GM19238 (cell line): ENCODE measurements around the gene LARGE1.

ENCODE experiments used
- DNase-seq: peaks from one replicate; pipeline ENCODE4 v3.0.0; 2011; ENCODE audit warnings: low spot score; ENCODE audit not compliant: insufficient read length

LARGE1 gene

DNA sequence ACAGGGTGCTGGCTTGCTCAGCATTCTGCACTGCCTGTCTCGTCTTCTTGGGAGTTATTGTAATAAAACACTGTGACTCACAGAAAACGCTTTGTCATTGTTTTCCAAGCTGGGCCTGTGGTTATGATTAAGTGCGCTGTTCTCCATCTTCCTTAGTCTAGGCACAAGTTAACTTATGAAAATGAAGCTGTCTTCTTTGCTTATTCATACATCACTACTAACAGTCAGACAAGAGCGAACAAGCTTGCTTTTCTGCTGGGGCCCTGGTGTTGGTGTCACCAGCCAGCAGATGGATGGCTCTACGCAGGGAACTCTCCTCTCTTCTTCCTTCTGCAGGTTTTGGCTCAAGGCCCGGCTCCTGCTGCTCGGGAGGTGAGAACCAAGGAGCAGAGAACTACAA, 482.0 kb downstream of the LARGE1 start:
- no peak for DNase-seq

DNA sequence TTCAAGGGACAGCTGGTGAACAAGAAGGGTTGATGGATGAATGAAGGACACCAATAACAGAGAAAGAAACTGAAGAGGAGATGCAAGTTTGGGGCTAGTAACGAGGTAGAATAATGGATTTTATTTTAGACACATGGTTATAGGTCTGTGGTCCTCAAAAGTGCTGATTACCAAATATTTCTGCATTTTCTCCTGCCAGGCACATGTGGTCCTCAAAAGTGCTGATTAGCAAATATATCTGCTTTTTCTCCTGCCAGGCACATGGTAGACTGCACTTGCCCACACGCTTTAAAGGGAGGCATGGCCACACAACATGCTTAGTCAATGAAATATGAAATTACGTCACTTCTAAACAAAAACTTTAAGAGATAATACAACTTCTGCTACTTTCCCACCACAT, 489.0 kb downstream of the LARGE1 start:
- no peak for DNase-seq

DNA sequence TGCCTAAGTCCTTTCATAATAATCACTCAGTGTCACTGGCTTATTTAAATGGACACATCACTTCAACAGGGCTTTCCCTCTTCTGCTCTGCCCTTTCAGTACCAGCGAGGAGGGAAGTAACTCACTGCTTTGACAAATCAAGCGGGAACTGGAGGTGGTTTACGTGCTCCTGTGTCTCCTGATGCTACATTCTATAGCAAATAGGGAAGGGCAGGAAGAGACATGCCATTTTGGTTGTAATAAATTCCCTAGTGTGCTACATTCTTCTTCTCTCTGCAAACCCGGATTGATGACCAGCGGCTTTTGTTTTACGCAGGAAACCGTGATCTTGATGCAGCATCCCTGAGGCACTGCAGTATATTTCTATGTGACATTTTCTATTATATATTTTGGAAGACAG, 491.0 kb downstream of the LARGE1 start:
- DNase-seq: no peak

DNA sequence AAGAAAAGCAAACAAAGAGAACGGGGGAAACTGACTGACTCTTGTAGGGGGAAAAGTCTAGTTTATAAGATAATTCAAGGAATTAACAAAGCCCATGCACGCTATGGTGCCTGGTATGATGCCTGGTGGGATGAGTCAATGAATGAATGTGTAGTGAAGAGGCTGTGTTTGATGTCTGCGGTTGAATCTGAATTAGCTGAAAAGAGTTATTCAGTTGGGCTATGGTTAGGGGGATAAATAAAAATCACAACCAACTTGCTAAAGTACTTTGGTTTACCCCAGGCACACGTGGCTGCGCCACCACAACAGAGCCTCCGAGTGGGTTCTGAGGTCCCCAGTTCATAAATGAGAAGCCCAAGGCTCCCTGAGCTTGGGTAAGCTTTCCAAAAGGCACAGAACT, 492.8 kb downstream of the LARGE1 start:
- no peak for DNase-seq

DNA sequence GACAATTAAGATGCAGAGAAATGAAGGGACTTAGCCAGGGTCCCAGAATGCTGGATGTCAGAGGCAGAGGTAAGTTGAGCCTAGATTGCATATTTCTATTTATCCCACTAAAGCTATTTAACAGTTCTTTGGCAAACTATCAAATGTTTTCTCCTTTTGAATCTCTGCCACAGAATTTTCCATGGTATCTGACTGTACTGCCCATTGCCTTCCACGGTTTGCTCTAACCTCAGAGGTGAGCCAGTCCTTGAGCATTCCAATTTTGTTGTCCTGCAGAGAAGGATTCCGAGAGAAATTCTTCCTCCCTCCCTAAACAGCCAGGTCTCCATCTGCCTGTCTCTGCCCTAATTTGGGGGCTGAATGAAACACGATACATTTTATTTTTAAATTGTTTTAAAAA, 493.8 kb downstream of the LARGE1 start:
- no peak for DNase-seq

DNA sequence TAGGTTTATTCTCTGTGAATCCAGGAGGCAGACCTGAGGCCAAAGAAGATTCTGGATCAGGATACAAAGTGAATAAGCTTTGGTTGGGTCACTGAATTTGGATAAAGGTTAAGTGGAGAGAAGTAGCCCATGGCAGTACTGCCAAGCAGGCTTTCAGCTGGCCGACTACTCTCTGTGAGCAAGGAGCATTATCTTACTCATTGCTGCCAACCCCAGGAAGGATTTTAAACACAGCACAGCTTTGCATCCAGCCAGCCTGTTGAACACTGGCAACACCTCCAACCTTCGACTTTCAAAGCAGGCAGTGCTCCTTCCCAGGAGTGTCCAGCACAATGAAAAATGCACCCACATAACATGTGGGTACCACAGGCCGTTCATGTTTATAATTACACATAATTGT, 498.4 kb downstream of the LARGE1 start:
- no peak for DNase-seq

DNA sequence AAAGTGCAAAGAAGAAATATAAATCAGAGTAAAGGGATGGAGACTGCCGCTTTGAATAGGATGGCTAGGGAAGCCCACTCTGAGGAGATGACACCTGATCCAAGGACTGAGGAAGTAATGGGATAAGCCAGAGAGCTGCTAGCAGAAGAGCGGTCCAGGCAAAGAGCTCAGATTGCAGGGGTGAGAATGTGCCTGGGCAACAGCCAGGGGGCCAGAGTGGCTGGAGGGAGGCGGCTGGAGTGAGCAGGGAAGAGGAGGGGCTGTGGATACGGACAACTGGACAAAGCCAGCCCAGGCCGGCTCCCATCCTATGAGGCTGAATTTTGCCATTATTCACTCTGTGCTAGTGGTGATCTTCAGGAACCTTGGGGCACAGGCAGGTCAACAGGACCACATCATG, 501.8 kb downstream of the LARGE1 start:
- DNase-seq: no peak

DNA sequence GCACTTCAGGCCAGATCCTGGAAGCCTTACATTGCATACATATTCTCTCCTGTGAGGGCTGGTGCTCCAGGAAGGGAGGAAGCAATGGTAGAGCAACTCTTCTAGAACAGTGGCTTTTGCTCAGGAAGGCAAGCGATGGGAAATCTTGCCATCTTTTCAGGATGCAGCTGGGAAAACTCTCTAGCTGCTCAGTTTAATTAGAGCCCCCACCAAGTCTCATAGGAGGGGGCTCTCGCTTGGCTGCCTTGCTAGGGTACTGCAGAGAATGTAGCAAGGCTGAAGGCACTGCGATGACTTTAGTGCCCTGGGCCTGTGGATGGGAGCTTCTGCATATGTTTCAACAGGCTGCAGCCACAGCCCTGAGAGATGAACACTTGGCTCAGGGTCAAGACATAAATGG, 504.9 kb downstream of the LARGE1 start:
- no peak for DNase-seq

DNA sequence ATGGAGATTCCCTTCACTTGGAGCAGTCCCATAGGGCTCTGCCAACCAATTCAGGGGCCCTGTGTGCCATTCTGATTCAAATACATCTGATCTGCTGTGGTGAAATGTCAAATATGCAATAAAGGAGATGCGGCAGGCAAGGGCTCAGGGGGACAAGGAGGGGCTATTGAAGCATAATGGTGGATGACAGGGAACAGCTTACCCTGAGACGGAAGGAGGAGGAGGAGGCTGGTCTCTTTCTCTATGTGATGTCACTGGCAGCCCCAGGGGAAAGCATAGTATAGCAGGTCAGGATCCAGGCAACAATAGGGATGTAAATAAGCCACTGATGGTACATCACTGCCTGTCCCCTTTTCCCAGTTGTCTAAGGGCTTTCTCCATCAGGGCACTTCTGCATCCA, 511.2 kb downstream of the LARGE1 start:
- DNase-seq: no peak

DNA sequence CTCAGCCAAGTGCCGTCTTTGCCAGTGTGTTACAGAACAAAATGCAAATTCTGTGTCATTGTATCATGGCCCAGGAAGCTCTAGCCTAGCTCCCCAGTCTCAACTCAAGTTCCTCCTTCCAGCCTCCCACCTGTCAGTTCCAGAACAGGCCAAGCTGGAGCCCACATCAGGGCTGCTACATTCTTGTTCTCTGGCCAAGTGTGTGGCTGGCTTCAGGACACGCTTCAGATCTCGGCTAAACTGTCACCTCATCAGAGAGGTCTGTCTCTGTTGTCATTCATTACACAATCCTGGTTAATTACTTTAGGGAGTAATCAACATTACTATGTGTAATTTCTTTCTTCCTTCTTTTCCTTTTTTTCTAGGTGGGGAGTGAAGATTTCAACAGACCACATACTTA, 515.1 kb downstream of the LARGE1 start:
- DNase-seq: no peak

DNA sequence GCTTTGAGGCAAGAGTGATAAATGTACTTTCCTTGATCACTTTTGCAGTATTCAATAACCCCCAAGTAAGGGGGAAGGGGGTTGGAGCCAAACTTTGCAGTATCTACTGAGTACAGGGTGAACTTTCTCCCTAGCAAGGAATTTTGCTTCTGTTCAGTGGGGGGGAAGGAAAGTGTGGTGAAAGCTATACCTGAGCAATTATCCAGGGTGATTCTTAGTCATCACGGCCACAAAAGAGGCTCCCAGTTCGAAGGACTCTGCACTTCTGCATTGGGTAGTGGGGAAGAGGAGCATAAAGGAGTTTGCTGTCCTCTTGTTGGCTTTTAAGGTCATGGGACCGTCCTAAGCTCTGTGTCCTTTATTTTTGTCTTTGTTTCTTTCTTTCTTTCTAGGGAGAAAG, 515.6 kb downstream of the LARGE1 start:
- DNase-seq: no peak

DNA sequence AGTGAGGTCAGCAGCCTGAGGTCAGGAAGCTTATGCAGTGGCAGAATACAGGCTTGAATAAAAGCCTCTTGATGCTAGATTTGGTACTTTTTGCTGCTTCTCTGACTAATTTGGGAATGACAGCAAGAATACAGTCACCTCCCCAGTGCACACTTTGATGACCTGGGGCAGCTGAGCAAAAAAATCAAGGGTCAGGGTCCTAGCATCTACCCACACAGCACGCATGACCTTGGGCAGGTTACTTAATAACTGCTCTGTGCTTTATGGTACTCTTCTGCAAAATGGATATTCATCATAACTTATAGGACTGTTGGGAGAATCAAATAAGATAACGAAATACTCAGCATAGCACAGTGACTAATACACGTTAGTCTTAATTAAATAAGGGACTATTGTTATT, 518.0 kb downstream of the LARGE1 start:
- no peak for DNase-seq

DNA sequence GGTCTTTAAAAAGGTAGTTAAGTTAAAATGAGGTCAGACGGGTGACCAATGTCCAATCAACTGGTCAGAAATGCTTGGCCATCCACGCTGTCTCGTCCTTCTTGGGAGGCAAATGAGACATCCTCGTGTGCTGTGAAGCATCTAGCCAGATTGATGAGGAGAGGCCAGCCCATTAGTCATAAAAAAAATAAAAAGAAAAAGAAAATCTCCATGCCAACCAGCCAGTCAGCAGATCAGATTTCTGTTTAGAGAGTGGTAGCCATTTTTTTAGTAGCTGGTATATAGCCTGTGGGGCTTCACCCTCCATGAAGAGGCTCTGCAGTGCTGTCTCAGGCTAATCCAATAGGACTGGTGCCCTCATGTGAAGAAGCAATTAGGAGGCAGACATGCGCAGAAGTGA, 519.0 kb downstream of the LARGE1 start:
- DNase-seq: no peak

DNA sequence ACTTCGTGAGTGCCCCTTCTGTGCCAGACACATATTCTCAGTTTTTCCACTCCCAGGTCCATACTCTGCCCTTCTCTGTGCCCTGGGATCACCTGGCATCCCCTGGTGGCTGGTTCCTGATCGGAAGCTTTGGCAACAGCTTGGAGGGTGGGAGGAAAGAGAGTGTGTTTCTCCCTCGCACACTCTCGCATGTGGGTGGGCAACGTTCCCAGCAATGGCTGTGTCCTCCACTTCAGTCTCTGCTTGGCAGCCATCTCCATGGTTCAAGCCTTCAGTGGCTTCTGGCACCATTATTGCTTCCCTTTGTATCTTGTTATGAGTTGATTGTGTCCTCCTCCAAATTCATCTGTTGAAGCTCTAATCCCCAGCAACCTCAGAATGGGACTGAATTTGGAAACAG, 519.4 kb downstream of the LARGE1 start:
- no peak for DNase-seq

DNA sequence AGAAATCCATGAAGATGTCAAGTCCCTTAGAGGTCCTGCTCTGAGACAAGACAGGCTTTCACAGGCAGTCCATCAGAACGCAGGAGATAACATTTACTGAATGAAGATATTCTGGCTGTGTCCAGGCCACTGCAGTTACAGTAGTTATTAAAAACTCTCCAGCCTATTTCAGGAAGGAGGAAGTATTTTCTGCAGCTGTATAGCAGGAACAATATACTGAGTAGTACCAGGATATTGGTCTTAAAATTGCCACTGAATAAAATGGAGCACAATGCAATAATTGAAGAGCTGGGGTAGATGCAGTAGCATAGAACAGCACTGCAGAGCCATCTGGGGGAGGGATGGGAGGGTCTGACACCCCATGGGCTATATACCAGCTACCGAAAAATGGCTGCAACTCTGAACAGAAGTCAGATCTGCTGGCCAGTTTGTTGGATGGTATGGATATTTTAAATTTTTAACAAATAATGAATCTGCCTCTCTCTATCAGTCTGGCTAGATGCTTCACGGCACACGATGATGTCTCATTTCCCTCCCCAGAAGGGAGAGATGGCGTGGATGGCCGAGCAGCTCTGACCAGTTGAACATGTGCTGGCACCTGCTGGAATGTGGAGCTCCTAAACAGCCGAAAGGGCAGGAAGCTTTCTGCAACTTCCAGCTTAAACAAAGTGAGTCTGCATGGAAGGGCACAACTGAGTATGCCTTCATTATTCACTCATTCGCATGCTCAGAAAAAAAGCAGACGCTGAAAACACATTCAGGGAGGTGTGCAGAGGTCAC, 520.0 kb downstream of the LARGE1 start:
- no peak for DNase-seq

DNA sequence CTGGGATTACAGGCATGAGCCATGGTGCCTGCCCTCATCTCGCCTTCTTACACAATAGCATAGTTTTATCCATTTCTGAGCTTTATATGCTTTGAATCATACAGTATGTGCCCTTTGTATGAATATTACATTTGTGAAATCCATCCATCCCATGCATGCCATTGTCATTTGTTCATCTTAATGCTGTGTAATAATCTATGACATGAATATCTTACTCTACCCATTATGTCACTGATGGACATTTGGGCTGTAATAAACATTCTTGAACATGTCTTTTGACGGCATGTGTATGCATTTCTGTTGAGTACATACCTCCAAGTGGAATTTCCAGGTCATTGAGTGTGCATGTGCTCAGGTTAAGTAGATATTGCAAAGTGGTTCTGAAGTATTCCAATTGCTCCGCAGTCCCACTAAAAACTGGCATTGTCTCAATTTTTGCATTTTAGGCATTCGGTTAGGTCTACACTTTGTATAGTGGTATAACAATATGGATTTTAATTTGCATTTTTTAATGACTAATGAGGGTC, 522.8 kb downstream of the LARGE1 start:
- no peak for DNase-seq

DNA sequence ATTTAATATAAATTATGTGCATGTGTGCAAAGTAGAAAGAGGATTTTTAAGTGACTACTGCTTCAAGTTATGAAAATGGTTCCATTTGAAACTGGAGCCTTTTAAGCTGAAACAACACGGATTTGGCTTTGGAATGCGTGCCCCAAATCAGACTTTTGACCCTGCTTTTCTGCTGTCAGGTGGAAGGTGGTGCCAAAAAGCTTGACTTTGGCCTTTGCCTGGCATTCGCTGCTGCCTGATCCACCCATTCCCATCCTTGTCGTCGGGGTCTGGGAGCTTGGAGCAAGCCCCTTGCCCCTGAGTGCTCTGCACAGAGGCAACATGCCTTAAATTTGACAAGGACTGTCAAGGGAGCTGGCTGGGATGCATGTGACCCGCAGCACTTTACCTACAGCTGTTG, 526.8 kb downstream of the LARGE1 start:
- no peak for DNase-seq

DNA sequence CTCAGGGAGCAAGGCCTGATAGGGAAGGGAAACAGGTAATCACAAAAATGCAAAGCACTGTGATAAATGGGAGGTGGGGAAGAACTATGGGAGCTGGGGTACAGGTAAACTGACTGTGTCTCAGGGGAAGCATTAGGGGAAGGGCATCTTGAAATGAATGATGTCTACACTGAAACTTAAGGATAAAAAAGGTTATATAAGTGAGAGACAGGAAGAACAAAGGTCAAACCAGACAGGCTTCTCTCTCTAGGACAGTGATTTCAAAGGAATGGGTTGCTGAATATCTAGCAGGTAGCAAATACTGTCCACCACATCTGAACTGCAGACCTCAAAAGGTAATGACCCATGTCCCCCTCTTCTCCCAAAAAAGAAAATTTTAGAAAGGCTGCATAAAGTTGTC, 529.0 kb downstream of the LARGE1 start:
- no peak for DNase-seq

DNA sequence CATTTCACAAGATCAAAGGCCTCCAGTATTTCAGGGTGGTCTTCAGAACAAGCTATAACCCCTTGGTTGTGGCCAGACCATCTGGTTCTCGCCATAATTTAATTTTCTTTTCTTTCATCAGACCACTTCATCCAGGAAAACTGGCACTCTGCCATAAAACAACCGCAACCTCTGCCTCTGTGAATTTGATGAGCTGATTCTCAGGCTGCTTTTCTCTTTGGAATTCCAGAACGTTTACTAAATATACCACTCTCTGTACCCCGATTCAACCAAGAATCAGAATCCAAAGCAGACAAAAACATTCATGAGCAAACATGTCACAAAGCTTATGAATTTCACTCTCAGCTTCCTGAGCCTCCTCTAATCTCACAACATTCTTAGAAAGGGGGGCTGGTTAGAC, 530.3 kb downstream of the LARGE1 start:
- DNase-seq: no peak

DNA sequence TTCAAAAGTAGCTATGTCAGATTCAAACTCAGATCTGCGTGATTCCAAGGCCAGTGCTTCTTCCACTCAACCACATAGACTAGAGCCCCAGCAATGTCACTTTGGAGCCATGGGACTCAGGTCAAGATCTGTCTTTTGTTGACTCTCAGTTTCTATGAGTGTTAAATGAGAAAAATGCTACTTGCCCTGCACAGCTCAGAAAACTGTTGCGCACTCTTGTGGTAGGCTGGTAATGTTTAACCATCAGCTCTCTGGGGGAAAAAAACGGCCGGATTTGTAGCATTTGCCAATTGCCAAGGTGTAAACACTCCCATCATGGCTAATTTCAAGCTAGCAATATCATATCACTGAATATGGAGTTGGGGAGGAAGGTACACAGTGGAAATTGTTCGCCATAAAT, 534.0 kb downstream of the LARGE1 start:
- no peak for DNase-seq

DNA sequence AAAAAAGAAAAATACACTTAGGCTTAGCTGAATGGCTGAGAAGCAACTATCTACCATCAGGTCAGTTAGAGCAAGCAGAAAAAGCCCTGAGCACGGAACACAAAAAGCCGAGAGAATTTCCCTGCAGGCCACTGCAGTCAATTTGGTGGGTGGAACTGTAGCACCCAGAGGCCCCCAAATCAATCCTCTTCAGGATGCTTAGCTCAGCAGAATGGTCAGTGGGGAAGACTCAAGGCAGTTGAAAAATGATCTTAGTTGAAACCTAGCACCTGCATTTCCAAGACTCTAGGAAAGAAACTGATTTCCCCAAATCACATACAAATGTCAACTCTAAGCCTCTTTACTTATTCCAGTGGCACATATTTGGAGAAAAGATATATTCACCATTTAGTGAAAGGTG, 534.7 kb downstream of the LARGE1 start:
- no peak for DNase-seq

DNA sequence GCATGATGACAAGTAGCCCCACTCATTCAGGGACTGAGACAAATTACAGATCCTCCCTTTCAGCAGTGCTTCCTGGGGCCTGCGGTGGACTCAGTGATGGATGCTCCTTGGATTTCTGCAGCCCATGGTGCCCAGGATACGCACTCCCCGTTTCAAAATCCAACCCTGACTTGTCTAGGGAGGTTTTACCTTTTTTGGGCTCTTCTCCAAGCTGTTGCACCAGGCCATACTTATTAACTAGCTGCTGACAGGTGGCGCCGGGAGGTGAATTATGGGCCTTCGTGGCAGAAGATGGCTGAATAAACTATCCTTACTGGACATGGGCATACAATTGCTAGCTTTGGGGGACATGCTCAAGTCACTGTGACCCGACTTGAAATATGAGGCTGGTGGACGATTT, 537.8 kb downstream of the LARGE1 start:
- DNase-seq: no peak

DNA sequence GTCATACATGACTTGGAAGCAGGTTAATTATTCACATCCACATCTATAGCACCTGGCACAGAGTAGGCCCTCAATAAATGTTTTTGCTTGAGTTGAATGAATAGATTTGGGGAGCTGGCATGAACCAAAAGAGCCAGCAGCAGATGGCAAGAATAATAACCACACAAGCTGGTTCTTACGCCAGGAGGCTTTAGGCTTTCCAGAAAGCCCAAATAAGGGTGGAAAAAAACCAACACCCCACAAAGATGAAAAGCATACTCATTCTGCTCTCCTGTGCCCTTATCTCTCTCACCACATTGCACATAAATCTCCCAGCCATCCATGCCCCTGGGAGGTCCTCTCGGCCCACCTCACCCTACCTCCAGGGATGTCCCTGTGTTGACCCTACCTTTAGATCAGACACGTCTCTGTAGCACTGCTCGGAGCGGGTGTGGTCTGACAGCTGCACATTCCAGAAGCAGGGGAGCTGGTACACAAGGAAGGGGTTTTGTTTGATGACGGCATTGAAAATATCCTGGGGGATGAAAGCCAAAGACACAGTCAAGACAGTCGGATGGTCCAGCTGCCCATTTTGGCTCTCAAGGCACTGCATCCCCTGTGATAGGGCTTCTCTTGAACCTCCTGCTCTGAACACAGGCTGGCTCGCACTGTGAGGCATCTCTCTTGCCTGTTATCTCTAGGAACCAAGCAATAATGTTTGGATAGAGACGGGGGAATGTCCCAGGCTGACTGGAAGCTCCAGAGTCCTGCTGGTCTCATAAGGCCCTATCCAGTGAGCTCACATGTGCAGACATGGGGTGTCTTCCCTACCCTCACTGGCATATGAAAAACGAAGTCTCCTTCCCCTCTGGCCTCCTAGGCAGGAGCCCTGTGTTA, 538.5 kb downstream of the LARGE1 start:
- no peak for DNase-seq
